Breast epithelium (tissue), 4 donors: Measurements from ENCODE around the gene FAM32A. TPM values are rescaled to one million over a fixed set of nuclear protein-coding genes. Genes with fewer than 3 reads are reported as not detected.

ENCODE experiments used
- DNase-seq, 2 donors: peaks; one replicate each; pipeline ENCODE4 v3.0.0-alpha.2; 2019; ENCODE audit warnings: low spot score in 2 of 2
- H3K27ac ChIP-seq, 2 donors: fragments of 200-600 bp; sonication (generic) in 1 of 2; one replicate each; pipeline ENCODE4 v1.5.1; 2016 to 2019; ENCODE audit warnings: mild to moderate bottlenecking in 1 of 2
- H3K27me3 ChIP-seq, 2 donors: fragments of 200-600 bp; sonication (generic) in 1 of 2; one replicate each; pipeline versions ENCODE4 v1.5.1 to v1.6.0; 2017 to 2019; ENCODE audit warnings: control low read depth in 1 of 2, mild to moderate bottlenecking in 1 of 2
- H3K36me3 ChIP-seq: fragments of 200-600 bp; one replicate; pipeline ENCODE4 v1.5.1; 2019
- H3K4me1 ChIP-seq, 2 donors: fragments of 200-600 bp; sonication (generic); one replicate each; pipeline ENCODE4 v1.5.1; 2016 to 2019; ENCODE audit warnings: control low read depth in 1 of 2
- H3K4me3 ChIP-seq, 3 donors: fragments of 200-600 bp; sonication (generic); 1 replicate in 2 of 3; 2 replicates in 1 of 3; pipeline ENCODE4 v1.5.1; 2016 to 2019; ENCODE audit warnings: mild to moderate bottlenecking in 3 of 3, moderate library complexity in 2 of 3
- H3K9me3 ChIP-seq, 2 donors: fragments of 200-600 bp; sonication (generic) in 1 of 2; one replicate each; pipeline ENCODE4 v1.5.1; 2016 to 2019; ENCODE audit warnings: control low read depth in 1 of 2
- CTCF ChIP-seq, 3 donors: fragments of 450-650 bp; IDR thresholded peaks; one replicate each; pipeline ENCODE4 v1.5.1; 2016 to 2017; ENCODE audit warnings: antibody characterized with exemption in 3 of 3, mild to moderate bottlenecking in 3 of 3, moderate library complexity in 3 of 3
- POLR2A ChIP-seq: fragments of 450-650 bp; IDR thresholded peaks from one replicate; pipeline ENCODE4 v1.6.1; 2016; ENCODE audit warnings: antibody characterized with exemption, mild to moderate bottlenecking, moderate library complexity
- POLR2AphosphoS5 ChIP-seq, 3 donors: sonication (generic); formaldehyde crosslinking; IDR thresholded peaks; one replicate each; pipeline ENCODE4 v1.6.1; 2017; ENCODE audit warnings: antibody characterized with exemption in 3 of 3
- intact Hi-C: fragments of 100-400 bp; cut with DNase I; formaldehyde crosslinking; loops from one replicate; pipeline ENCODE4 v1.15.1; 2023; ENCODE audit warnings: low total_unique reads
- total RNA-seq, 3 donors: library from RNA; depleted of rRNA; stranded (reverse); fragments of >200 nt; gene quantifications; one replicate each; pipeline ENCODE4 v1.1.0, GENCODE V29; 2016

The FAM32A gene
- total RNA-seq, 3 donors from 2014 or later, result 80.0 to 112 (median 86.3) TPM

- no peaks in the 10 kb centered on the region for H3K27me3 ChIP-seq
- no peak for TF ChIP-seq CTCF (IDR thresholded peaks at IDR 0.05)
- no peak for TF ChIP-seq POLR2AphosphoS5 (IDR thresholded peaks at IDR 0.05)
- no peak for TF ChIP-seq POLR2A
- no peak for DNase-seq
- H3K27ac ChIP-seq, result no peak overlapping the region
- H3K9me3 ChIP-seq, result peaks cover 23 to 34% of the 10 kb centered on the region in 2 donors
- H3K4me3 ChIP-seq, result no peak overlapping the region
- H3K4me1 ChIP-seq, result no peaks in the 10 kb centered on the region
- intact Hi-C loops, result no loop called here
- no peaks in the 10 kb centered on the region for H3K36me3 ChIP-seq
These were observed 31.8 kb downstream of the FAM32A start for GRCh38 chr19:16216744-16217670.

GRCh38 chr19:16217716-16218451, 32.7 kb downstream of the FAM32A start:
- intact Hi-C loops, result no loop called here
- no peak for DNase-seq
- no peak overlapping the region for H3K27ac ChIP-seq
- no peaks in the 10 kb centered on the region for H3K36me3 ChIP-seq
- H3K27me3 ChIP-seq, result no peaks in the 10 kb centered on the region
- H3K4me1 ChIP-seq, result no peaks in the 10 kb centered on the region
- peaks cover 23 to 40% of the 10 kb centered on the region in 2 donors for H3K9me3 ChIP-seq
- H3K4me3 ChIP-seq, result no peak overlapping the region
- no peak for TF ChIP-seq POLR2AphosphoS5 (IDR thresholded peaks at IDR 0.05)
- TF ChIP-seq POLR2A, result no peak
- TF ChIP-seq CTCF (IDR thresholded peaks at IDR 0.05), result no peak

- no peak for DNase-seq
- H3K27ac ChIP-seq, result no peak overlapping the region
- H3K27me3 ChIP-seq, result no peaks in the 10 kb centered on the region
- H3K4me1 ChIP-seq, result no peaks in the 10 kb centered on the region
- intact Hi-C loops, result no loop called here
- no peak overlapping the region for H3K4me3 ChIP-seq
- H3K9me3 ChIP-seq, result peaks cover 23 to 40% of the 10 kb centered on the region in 2 donors
- H3K36me3 ChIP-seq, result no peaks in the 10 kb centered on the region
- no peak for TF ChIP-seq POLR2A
- TF ChIP-seq CTCF (IDR thresholded peaks at IDR 0.05), result no peak
- TF ChIP-seq POLR2AphosphoS5 (IDR thresholded peaks at IDR 0.05), result no peak
These were observed 33.6 kb downstream of the FAM32A start for GRCh38 chr19:16218851-16219250.

GRCh38 chr19:16222806-16223205, 37.6 kb downstream of the FAM32A start:
- Histone ChIP-seq H3K36me3 (no peaks in the 10 kb centered on the region), H3K27ac (no peak overlapping the region), H3K4me3 (no peak overlapping the region), H3K27me3 (no peaks in the 10 kb centered on the region), H3K9me3 (peaks cover 23 to 40% of the 10 kb centered on the region in 2 donors), H3K4me1 (no peaks in the 10 kb centered on the region)
- TF ChIP-seq CTCF (IDR thresholded peaks at IDR 0.05) (no peak), POLR2AphosphoS5 (IDR thresholded peaks at IDR 0.05) (no peak), POLR2A (no peak)
- intact Hi-C loops, result no loop called here
- DNase-seq, result no peak

GRCh38 chr19:16223746-16224145, 38.5 kb downstream of the FAM32A start:
- Histone ChIP-seq H3K27me3 (no peaks in the 10 kb centered on the region), H3K4me1 (no peaks in the 10 kb centered on the region), H3K27ac (no peak overlapping the region), H3K9me3 (peaks cover 23 to 34% of the 10 kb centered on the region in 2 donors), H3K4me3 (no peak overlapping the region), H3K36me3 (no peaks in the 10 kb centered on the region)
- no peak for DNase-seq
- TF ChIP-seq POLR2A (no peak), POLR2AphosphoS5 (IDR thresholded peaks at IDR 0.05) (no peak), CTCF (IDR thresholded peaks at IDR 0.05) (no peak)
- intact Hi-C loops, result no loop called here
